Endothelial cell (in vitro differentiated cells): Measurements from ENCODE around the gene ABCG1. TPM values are rescaled to one million over a fixed set of nuclear protein-coding genes. Genes with fewer than 3 reads are reported as not detected.
"Not testable (repeated sequence)": the region's sequence is repeated elsewhere in the genome, so short reads cannot be mapped to it uniquely, and the experiment has no call there.

Source experiments
- DNase-seq: peaks from one replicate; pipeline ENCODE4 v3.0.0; 2021; ENCODE audit warnings: low spot score
- H3K27ac Mint-ChIP-seq: one replicate; pipeline ENCODE4 v1.8.0; 2021; ENCODE audit warnings: mixed read lengths, inconsistent platforms; ENCODE audit not compliant: unreplicated experiment
- H3K27me3 Mint-ChIP-seq: one replicate; pipeline ENCODE4 v1.8.0; 2021; ENCODE audit warnings: mild to moderate bottlenecking, moderate library complexity, mixed read lengths, inconsistent platforms; ENCODE audit not compliant: unreplicated experiment
- H3K36me3 Mint-ChIP-seq: one replicate; pipeline ENCODE4 v1.8.0; 2021; ENCODE audit warnings: mild to moderate bottlenecking, low read depth, mixed read lengths, inconsistent platforms; ENCODE audit not compliant: unreplicated experiment
- H3K4me1 Mint-ChIP-seq: one replicate; pipeline ENCODE4 v1.8.0; 2021; ENCODE audit warnings: mild to moderate bottlenecking, mixed read lengths, inconsistent platforms; ENCODE audit not compliant: unreplicated experiment
- H3K4me3 Mint-ChIP-seq: one replicate; pipeline ENCODE4 v1.8.0; 2021; ENCODE audit warnings: mild to moderate bottlenecking, mixed read lengths, inconsistent platforms; ENCODE audit not compliant: unreplicated experiment
- H3K9me3 Mint-ChIP-seq: one replicate; pipeline ENCODE4 v1.8.0; 2021; ENCODE audit warnings: mixed read lengths, inconsistent platforms; ENCODE audit not compliant: unreplicated experiment
- total RNA-seq: library from RNA; stranded (reverse); fragmentation: NEBNext Ultra II Directional; extraction: Animal tissue kit (Norgen Biotek cat#: 25700); gene quantifications from one replicate; pipeline ENCODE4 v1.2.1, GENCODE V29; 2021; ENCODE audit not compliant: unreplicated experiment
- TF ChIP-seq, protein P1 (sequence below): fragments of 200-600 bp; sonication (generic); IDR thresholded peaks from one replicate; pipeline ENCODE4 v1.5.0; 2021; ENCODE audit warnings: antibody characterized with exemption; ENCODE audit not compliant: unreplicated experiment

Gene ABCG1
- total RNA-seq, 1 donor from 2014 or later: 48.9 TPM

DNA sequence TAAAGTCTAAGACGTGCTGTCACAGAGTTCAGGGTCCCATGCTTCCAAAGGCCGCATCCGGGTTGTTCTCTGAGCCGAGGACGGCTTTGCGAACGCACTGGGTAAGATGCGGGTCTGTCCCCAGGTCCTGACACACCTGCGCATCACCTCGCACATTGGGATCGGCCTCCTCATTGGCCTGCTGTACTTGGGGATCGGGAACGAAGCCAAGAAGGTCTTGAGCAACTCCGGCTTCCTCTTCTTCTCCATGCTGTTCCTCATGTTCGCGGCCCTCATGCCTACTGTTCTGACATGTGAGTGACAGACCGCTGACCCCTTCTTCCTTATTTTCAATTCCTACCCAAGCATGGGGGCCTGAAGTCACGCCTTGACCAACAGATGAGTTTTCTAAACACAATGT is 71.0 kb downstream of the ABCG1 start:
- TF ChIP-seq, protein P1, sequence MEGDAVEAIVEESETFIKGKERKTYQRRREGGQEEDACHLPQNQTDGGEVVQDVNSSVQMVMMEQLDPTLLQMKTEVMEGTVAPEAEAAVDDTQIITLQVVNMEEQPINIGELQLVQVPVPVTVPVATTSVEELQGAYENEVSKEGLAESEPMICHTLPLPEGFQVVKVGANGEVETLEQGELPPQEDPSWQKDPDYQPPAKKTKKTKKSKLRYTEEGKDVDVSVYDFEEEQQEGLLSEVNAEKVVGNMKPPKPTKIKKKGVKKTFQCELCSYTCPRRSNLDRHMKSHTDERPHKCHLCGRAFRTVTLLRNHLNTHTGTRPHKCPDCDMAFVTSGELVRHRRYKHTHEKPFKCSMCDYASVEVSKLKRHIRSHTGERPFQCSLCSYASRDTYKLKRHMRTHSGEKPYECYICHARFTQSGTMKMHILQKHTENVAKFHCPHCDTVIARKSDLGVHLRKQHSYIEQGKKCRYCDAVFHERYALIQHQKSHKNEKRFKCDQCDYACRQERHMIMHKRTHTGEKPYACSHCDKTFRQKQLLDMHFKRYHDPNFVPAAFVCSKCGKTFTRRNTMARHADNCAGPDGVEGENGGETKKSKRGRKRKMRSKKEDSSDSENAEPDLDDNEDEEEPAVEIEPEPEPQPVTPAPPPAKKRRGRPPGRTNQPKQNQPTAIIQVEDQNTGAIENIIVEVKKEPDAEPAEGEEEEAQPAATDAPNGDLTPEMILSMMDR: no peak
- Mint-ChIP-seq H3K36me3 (peaks cover 52% of the 10 kb centered on the region), H3K27me3 (peaks cover 11% of the 10 kb centered on the region), H3K4me1 (peaks cover 9% of the 10 kb centered on the region), H3K27ac (no peak overlapping the region), H3K9me3 (no peaks in the 10 kb centered on the region), H3K4me3 (no peak overlapping the region)
- no peak for DNase-seq

DNA sequence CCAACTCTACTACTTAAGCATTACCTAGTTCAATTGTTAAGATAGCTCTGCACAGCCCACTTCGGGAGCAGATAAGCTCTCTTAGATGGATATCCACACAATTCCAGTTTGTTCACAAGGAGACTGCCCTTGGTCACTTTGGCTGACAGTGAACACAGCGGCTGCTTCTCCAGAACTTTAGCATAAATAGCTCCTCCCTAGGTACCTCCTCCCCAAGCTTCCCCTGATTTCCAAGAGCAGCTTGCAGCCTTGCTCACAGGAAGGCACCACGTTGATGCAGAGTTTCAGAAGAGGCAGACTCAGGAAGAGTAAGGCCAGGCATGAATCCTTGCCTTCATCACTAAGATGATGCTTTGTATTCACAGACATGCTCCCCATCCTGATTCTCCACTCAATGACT is 71.6 kb downstream of the ABCG1 start:
- Mint-ChIP-seq H3K4me1 (peaks cover 12% of the 10 kb centered on the region), H3K4me3 (no peak overlapping the region), H3K36me3 (peaks cover 54% of the 10 kb centered on the region), H3K27me3 (peaks cover 11% of the 10 kb centered on the region), H3K27ac (no peak overlapping the region), H3K9me3 (no peaks in the 10 kb centered on the region)
- TF ChIP-seq, protein P1: no peak
- no peak for DNase-seq

- no peaks in the 10 kb centered on the region for H3K9me3 Mint-ChIP-seq
- peaks cover 16% of the 10 kb centered on the region for H3K27me3 Mint-ChIP-seq
- peaks cover 54% of the 10 kb centered on the region for H3K36me3 Mint-ChIP-seq
- no peak for DNase-seq
- H3K27ac Mint-ChIP-seq: no peak overlapping the region
- TF ChIP-seq, protein P1: no peak
- H3K4me3 Mint-ChIP-seq: no peak overlapping the region
- peaks cover 19% of the 10 kb centered on the region for H3K4me1 Mint-ChIP-seq
Measured at GRCh38 chr21:42291003-42291750, 72.2 kb downstream of the ABCG1 start.

- Mint-ChIP-seq H3K4me3 (no peak overlapping the region), H3K27ac (no peak overlapping the region), H3K36me3 (peaks cover 54% of the 10 kb centered on the region), H3K27me3 (peaks cover 10% of the 10 kb centered on the region), H3K9me3 (no peaks in the 10 kb centered on the region), H3K4me1 (peaks cover 21% of the 10 kb centered on the region)
- DNase-seq: no peak
- TF ChIP-seq, protein P1: no peak
Measured at GRCh38 chr21:42291751-42292562, 73.0 kb downstream of the ABCG1 start.

GRCh38 chr21:42292563-42293142 is 73.7 kb downstream of the ABCG1 start:
- Mint-ChIP-seq H3K27me3 (peaks cover 10% of the 10 kb centered on the region), H3K36me3 (peaks cover 51% of the 10 kb centered on the region), H3K4me1 (peaks cover 26% of the 10 kb centered on the region)
- not testable (repeated sequence) for DNase-seq, H3K9me3 Mint-ChIP-seq, H3K4me3 Mint-ChIP-seq, H3K27ac Mint-ChIP-seq
